A673 (cell line): ENCODE data around the gene ZNF81. TPM values are rescaled to one million over a fixed set of nuclear protein-coding genes. Genes with fewer than 3 reads are reported as not detected.

Experiments used
- BruUV-seq: library from RNA; stranded (reverse); fragments of 400-500 nt; replicated peaks from 2 replicates; lab custom pipeline; 2021; lab: Mats Ljungman, UMichigan
- CTCF ChIA-PET: fragments of 300-600 bp; sonication (Branson Sonifier 250); formaldehyde crosslinking; loops from one replicate; lab custom pipeline; 2022; ENCODE audit warnings: antibody characterized with exemption; lab: Charles Lee
- POLR2A ChIA-PET: fragments of 300-600 bp; sonication (Branson Sonifier 250); formaldehyde crosslinking; loops from one replicate; lab custom pipeline; 2022; ENCODE audit warnings: antibody characterized with exemption; ENCODE audit not compliant: low non-redundant PET; lab: Charles Lee
- DNase-seq: peaks from one replicate; pipeline ENCODE4 v3.0.0-alpha.2; 2015; ENCODE audit warnings: low spot score
- H3K27ac ChIP-seq: fragments of 200-600 bp; sonication (generic); 2 replicates; pipeline ENCODE4 v1.5.1; 2016; ENCODE audit warnings: mixed run types, low read depth, mild to moderate bottlenecking, mixed read lengths, antibody characterized with exemption, low read length; ENCODE audit not compliant: poor library complexity, severe bottlenecking
- H3K27me3 ChIP-seq: fragments of 200-600 bp; sonication (generic); replicated peaks from 2 replicates; pipeline ENCODE4 v1.6.1; 2017; ENCODE audit warnings: mixed run types, low read depth, mild to moderate bottlenecking, mixed read lengths, antibody characterized with exemption, low read length; ENCODE audit not compliant: insufficient read depth, poor library complexity
- H3K36me3 ChIP-seq: fragments of 200-600 bp; sonication (generic); 2 replicates; pipeline ENCODE4 v1.6.1; 2016; ENCODE audit warnings: mixed run types, mild to moderate bottlenecking, mixed read lengths, antibody characterized with exemption, low read length; ENCODE audit not compliant: insufficient read depth, poor library complexity, severe bottlenecking
- H3K4me1 ChIP-seq: fragments of 200-600 bp; sonication (generic); 2 replicates; pipeline ENCODE4 v1.6.1; 2017; ENCODE audit warnings: mixed run types, mild to moderate bottlenecking, mixed read lengths, antibody characterized with exemption, low read length; ENCODE audit not compliant: insufficient read depth, poor library complexity, severe bottlenecking
- H3K4me3 ChIP-seq: fragments of 200-600 bp; sonication (generic); 2 replicates; pipeline ENCODE4 v1.5.1; 2016; ENCODE audit warnings: low read depth, mixed run types, mild to moderate bottlenecking, mixed read lengths, low read length; ENCODE audit not compliant: poor library complexity, severe bottlenecking
- H3K9me3 ChIP-seq: fragments of 200-600 bp; sonication (generic); 2 replicates; pipeline ENCODE4 v1.6.1; 2016; ENCODE audit warnings: mixed run types, low read depth, mild to moderate bottlenecking, mixed read lengths, antibody characterized with exemption, low read length; ENCODE audit not compliant: poor library complexity, severe bottlenecking
- CTCF ChIP-seq: fragments of 300-800, 200-600 bp; sonication (generic); conservative IDR thresholded peaks from 2 replicates; pipeline ENCODE4 v1.5.1; 2017; ENCODE audit warnings: low read depth, mild to moderate bottlenecking, antibody characterized with exemption, low read length, moderate library complexity, mixed read lengths
- EZH2 ChIP-seq: fragments of 200-600 bp; sonication (generic); IDR thresholded peaks from 2 replicates; pipeline ENCODE4 v1.6.1; 2017; ENCODE audit warnings: borderline replicate concordance, low read depth, mild to moderate bottlenecking, mixed read lengths, antibody characterized with exemption, low read length; ENCODE audit not compliant: poor library complexity, severe bottlenecking
- intact Hi-C: fragments of 100-400 bp; cut with micrococcal nuclease; formaldehyde crosslinking; loops from one replicate; pipeline ENCODE4 v1.10.0; 2022; ENCODE audit not compliant: unreplicated experiment
- total RNA-seq: library from RNA; stranded (reverse); gene quantifications from 2 replicates; pipeline ENCODE4 v1.2.3, GENCODE V29; 2021

Gene ZNF81
- total RNA-seq, 1 experiment from 2014 or later = 11.2 TPM

GRCh38 chrX:47814851-47815250 lies 21.9 kb upstream of the ZNF81 start:
- Histone ChIP-seq H3K36me3 (no peaks in the 10 kb centered on the region), H3K9me3 (no peaks in the 10 kb centered on the region), H3K27ac (no peak overlapping the region), H3K4me1 (no peaks in the 10 kb centered on the region), H3K4me3 (no peak overlapping the region), H3K27me3 (no peaks in the 10 kb centered on the region)
- DNase-seq = no peak
- no peak for TF ChIP-seq EZH2
- no peak for TF ChIP-seq CTCF
- intact Hi-C loops = no loop called here
- BruUV-seq = no TSS peak
- POLR2A ChIA-PET = no interaction called here
- CTCF ChIA-PET = no interaction called here

GRCh38 chrX:47815901-47816845 lies 20.5 kb upstream of the ZNF81 start:
- Histone ChIP-seq H3K36me3 (no peaks in the 10 kb centered on the region), H3K27me3 (no peaks in the 10 kb centered on the region), H3K4me3 (no peak overlapping the region), H3K4me1 (no peaks in the 10 kb centered on the region), H3K9me3 (no peaks in the 10 kb centered on the region), H3K27ac (no peak overlapping the region)
- intact Hi-C loops = no loop called here
- no TSS peak for BruUV-seq
- no peak for DNase-seq
- no peak for TF ChIP-seq EZH2
- TF ChIP-seq CTCF = no peak
- POLR2A ChIA-PET = no interaction called here
- CTCF ChIA-PET = no interaction called here

- Histone ChIP-seq H3K4me1 (no peaks in the 10 kb centered on the region), H3K9me3 (no peaks in the 10 kb centered on the region), H3K36me3 (no peaks in the 10 kb centered on the region), H3K27ac (no peak overlapping the region), H3K4me3 (no peak overlapping the region), H3K27me3 (no peaks in the 10 kb centered on the region)
- intact Hi-C loops = no loop called here
- no TSS peak for BruUV-seq
- no peak for DNase-seq
- no peak for TF ChIP-seq CTCF
- TF ChIP-seq EZH2 = no peak
- CTCF ChIA-PET = no interaction called here
- POLR2A ChIA-PET = no interaction called here
Measured at GRCh38 chrX:47817421-47817820, 19.3 kb upstream of the ZNF81 start.
